Measurements from ENCODE around the gene KCTD13. TPM values are rescaled to one million over a fixed set of nuclear protein-coding genes. Genes with fewer than 3 reads are reported as not detected.

KCTD13 gene
- total and polyA plus RNA-seq, 2 of the 8 experiments (the other 6 are each of a cell fraction or from before 2014, with no cell fraction given) = 9.2 to 10.8 TPM

GRCh38 chr16:29858149-29858849 lies 67.7 kb downstream of the KCTD13 start:
- H4K91ac ChIP-seq (replicated peaks; ENCODE audit: insufficient read length, low read length) = no peak overlapping the region
- no peak overlapping the region for H3K4me3 ChIP-seq (ENCODE audit: extremely low read depth in 1 of 4, insufficient read depth in 2 of 4, low read depth in 3 of 4, low read length in 4 of 4)
- no peak overlapping the region; a peak in 1 of 7 replicates for H3K9ac ChIP-seq (replicated peaks in 1 of 4; ENCODE audit: extremely low read depth in 1 of 4, low read depth in 3 of 4, low read length in 3 of 4)
- no peak overlapping the region for H2BK5ac ChIP-seq (ENCODE audit: low read depth, low read length)
- H2AFZ ChIP-seq (ENCODE audit: low read length) = no peak overlapping the region
- H3K23me2 ChIP-seq (ENCODE audit: low read depth, low read length) = peaks cover 5% of the 10 kb centered on the region; the same call in 1 of the 2 replicates
- H2AK5ac ChIP-seq (ENCODE audit: low read depth, low read length) = no peak overlapping the region
- H2BK120ac ChIP-seq (replicated peaks; ENCODE audit: low read depth, low read length) = no peak overlapping the region
- peaks cover 9% of the 10 kb centered on the region for H3K79me1 ChIP-seq (ENCODE audit: low read depth, low read length)
- no peak overlapping the region for H3K23ac ChIP-seq (ENCODE audit: insufficient read length)
- H3K27me3 ChIP-seq (replicated peaks in 1 of 4; ENCODE audit: control insufficient read depth in 3 of 4, extremely low read depth in 1 of 4, insufficient read depth in 3 of 4, low read length in 3 of 4) = no peaks in the 10 kb centered on the region
- H4K8ac ChIP-seq (ENCODE audit: extremely low read depth, insufficient read depth, low read length) = no peak overlapping the region
- H3K14ac ChIP-seq (ENCODE audit: insufficient read length) = no peak overlapping the region
- no peak overlapping the region for H2BK20ac ChIP-seq (ENCODE audit: low read length)
- H3K56ac ChIP-seq (replicated peaks; ENCODE audit: insufficient read length, low read depth, low read length) = no peak overlapping the region
- peaks cover 0 to 9% of the 10 kb centered on the region in 2 experiments; a peak in 2 of 4 replicates for H3K79me2 ChIP-seq (ENCODE audit: control insufficient read depth in 1 of 2, insufficient read depth in 2 of 2, low read length in 2 of 2)
- FAIRE-seq (no peak), DNase-seq (ENCODE audit: low read depth in 1 of 2, low spot score in 2 of 2) (no peak)
- peaks cover 0 to 5% of the 10 kb centered on the region in 2 experiments for H4K20me1 ChIP-seq (replicated peaks in 1 of 2; ENCODE audit: control insufficient read depth in 1 of 2, insufficient read depth in 2 of 2, low read length in 2 of 2)
- H3K27ac ChIP-seq (ENCODE audit: low read depth, low read length) = no peak overlapping the region
- H3K18ac ChIP-seq (ENCODE audit: extremely low read depth, low read length) = no peak overlapping the region
- peaks cover 0 to 11% (median 6%) of the 10 kb centered on the region in 4 experiments; a peak in 5 of 8 replicates for H3K36me3 ChIP-seq (ENCODE audit: control insufficient read depth in 2 of 4, insufficient read depth in 4 of 4, low read length in 3 of 4)
- TF ChIP-seq CBX8 (IDR thresholded peaks at IDR 0.05; ENCODE audit: borderline replicate concordance, low read depth, low read length) (no peak), ASH2L (IDR thresholded peaks at IDR 0.05; ENCODE audit: low read length) (no peak)
- POLR2A ChIA-PET (ENCODE audit: partially characterized antibody) = interaction anchor here (0.9 to 1.6 kb wide), 3 partner anchors 29 to 51 kb away, joined by 3 to 7 read pairs (median 4); partner anchors contain the start of gene SEZ6L2
- CTCF ChIA-PET (ENCODE audit: partially characterized antibody) = interaction anchor here (0.8 to 15.0 kb wide), 4 partner anchors 9 to 173 kb away, joined by 3 to 212 read pairs (median 7); partner anchors contain the start of genes MVP, PAGR1 and TLCD3B
- no peak overlapping the region for H4K5ac ChIP-seq (ENCODE audit: insufficient read length, low read depth, low read length)
- no peaks in the 10 kb centered on the region for H3K9me3 ChIP-seq (ENCODE audit: insufficient read depth in 2 of 2, low read depth in 1 of 2, low read length in 1 of 2)
- H3K4me1 ChIP-seq (replicated peaks in 1 of 4; ENCODE audit: control insufficient read depth in 3 of 4, insufficient read depth in 4 of 4, low read length in 3 of 4) = no peaks in the 10 kb centered on the region
- WGBS, 2 experiments (ENCODE audit: extremely low coverage in 1 of 2, insufficient coverage in 1 of 2, insufficient read length in 1 of 2, insufficient replicate concordance in 2 of 2, low coverage in 1 of 2, low lambda C conversion rate in 2 of 2, missing lambda C conversion rate in 1 of 2) = 88% methylated on average over 7 of the region's 10 CpGs; no CpG with 5 or more reads in 1 of the 2 experiments
- H3K4me2 ChIP-seq (ENCODE audit: insufficient read depth in 1 of 2, low read depth in 2 of 2, low read length in 2 of 2) = no peak overlapping the region
- no peak overlapping the region for H2BK12ac ChIP-seq (ENCODE audit: low read depth, low read length)
- no peak overlapping the region for H2BK15ac ChIP-seq (ENCODE audit: low read length)
- no peak overlapping the region for H3K4ac ChIP-seq (replicated peaks; ENCODE audit: insufficient read length, low read depth, low read length)

Measured in H1 (cell line).